Vagina (tissue), 2 donors: ENCODE measurements around the gene PRDM15. TPM values are rescaled to one million over a fixed set of nuclear protein-coding genes. Genes with fewer than 3 reads are reported as not detected.

Source experiments
- DNase-seq, 2 donors: peaks; one replicate each; pipeline ENCODE4 v3.0.0-alpha.2; 2017; ENCODE audit errors: extremely low spot score in 2 of 2
- H3K27ac ChIP-seq: fragments of 200-600 bp; sonication (generic); one replicate; pipeline ENCODE4 v1.5.1; 2019
- H3K27me3 ChIP-seq: fragments of 200-600 bp; sonication (generic); one replicate; pipeline ENCODE4 v1.5.1; 2019
- H3K36me3 ChIP-seq, 2 donors: fragments of 200-600 bp; sonication (generic); one replicate each; pipeline ENCODE4 v1.5.1; 2017 to 2019
- H3K4me1 ChIP-seq: fragments of 200-600 bp; sonication (generic); one replicate; pipeline ENCODE4 v1.5.1; 2019
- H3K4me3 ChIP-seq, 2 donors: fragments of 200-600 bp; sonication (generic); 1 replicate in 1 of 2; 2 replicates in 1 of 2; pipeline ENCODE4 v1.5.1; 2016 to 2019
- H3K9me3 ChIP-seq: fragments of 200-600 bp; sonication (generic); one replicate; pipeline ENCODE4 v1.5.1; 2019
- CTCF ChIP-seq, 3 experiments: fragments of 450-650 bp in 2 of 3; fragments of 200-600 bp in 1 of 3; sonication (generic) in 1 of 3; IDR thresholded peaks; one replicate each; pipeline ENCODE4 v1.5.1; 2017 to 2019; ENCODE audit warnings: antibody characterized with exemption in 3 of 3, mild to moderate bottlenecking in 2 of 3, moderate library complexity in 2 of 3
- POLR2A ChIP-seq, 2 donors: fragments of 450-650 bp; IDR thresholded peaks; one replicate each; pipeline ENCODE4 v1.6.1; 2017; ENCODE audit warnings: antibody characterized with exemption in 2 of 2, mild to moderate bottlenecking in 2 of 2, moderate library complexity in 2 of 2
- POLR2AphosphoS5 ChIP-seq, 2 donors: sonication (generic); formaldehyde crosslinking; IDR thresholded peaks; one replicate each; pipeline ENCODE4 v1.9.0; 2017; ENCODE audit warnings: antibody characterized with exemption in 2 of 2, mild to moderate bottlenecking in 2 of 2, low read depth in 1 of 2; ENCODE audit not compliant: insufficient read depth in 1 of 2
- intact Hi-C: fragments of 100-400 bp; cut with DNase I; formaldehyde crosslinking; loops from one replicate; pipeline ENCODE4 v1.15.1; 2023
- total RNA-seq: library from RNA; depleted of rRNA; stranded (reverse); fragments of >200 nt; gene quantifications from one replicate; pipeline ENCODE4 v1.2.3, GENCODE V29; 2016

Gene PRDM15, protein sequence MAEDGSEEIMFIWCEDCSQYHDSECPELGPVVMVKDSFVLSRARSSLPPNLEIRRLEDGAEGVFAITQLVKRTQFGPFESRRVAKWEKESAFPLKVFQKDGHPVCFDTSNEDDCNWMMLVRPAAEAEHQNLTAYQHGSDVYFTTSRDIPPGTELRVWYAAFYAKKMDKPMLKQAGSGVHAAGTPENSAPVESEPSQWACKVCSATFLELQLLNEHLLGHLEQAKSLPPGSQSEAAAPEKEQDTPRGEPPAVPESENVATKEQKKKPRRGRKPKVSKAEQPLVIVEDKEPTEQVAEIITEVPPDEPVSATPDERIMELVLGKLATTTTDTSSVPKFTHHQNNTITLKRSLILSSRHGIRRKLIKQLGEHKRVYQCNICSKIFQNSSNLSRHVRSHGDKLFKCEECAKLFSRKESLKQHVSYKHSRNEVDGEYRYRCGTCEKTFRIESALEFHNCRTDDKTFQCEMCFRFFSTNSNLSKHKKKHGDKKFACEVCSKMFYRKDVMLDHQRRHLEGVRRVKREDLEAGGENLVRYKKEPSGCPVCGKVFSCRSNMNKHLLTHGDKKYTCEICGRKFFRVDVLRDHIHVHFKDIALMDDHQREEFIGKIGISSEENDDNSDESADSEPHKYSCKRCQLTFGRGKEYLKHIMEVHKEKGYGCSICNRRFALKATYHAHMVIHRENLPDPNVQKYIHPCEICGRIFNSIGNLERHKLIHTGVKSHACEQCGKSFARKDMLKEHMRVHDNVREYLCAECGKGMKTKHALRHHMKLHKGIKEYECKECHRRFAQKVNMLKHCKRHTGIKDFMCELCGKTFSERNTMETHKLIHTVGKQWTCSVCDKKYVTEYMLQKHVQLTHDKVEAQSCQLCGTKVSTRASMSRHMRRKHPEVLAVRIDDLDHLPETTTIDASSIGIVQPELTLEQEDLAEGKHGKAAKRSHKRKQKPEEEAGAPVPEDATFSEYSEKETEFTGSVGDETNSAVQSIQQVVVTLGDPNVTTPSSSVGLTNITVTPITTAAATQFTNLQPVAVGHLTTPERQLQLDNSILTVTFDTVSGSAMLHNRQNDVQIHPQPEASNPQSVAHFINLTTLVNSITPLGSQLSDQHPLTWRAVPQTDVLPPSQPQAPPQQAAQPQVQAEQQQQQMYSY
- 31.2 TPM for total RNA-seq

- intact Hi-C loops: loop anchor here (2.0 kb wide), 1 partner anchor 263 kb away; no protein-coding TSS in a partner anchor
- H3K27ac ChIP-seq: peak within 1 kb of the TSS; percentile 77
- H3K27me3 ChIP-seq: no peaks in the 10 kb centered on the region
- H3K36me3 ChIP-seq: no peaks in the 10 kb centered on the region
- no peak for DNase-seq
- TF ChIP-seq CTCF (IDR thresholded peaks at IDR 0.05) (no peak), POLR2AphosphoS5 (IDR thresholded peaks at IDR 0.05; ENCODE audit: insufficient read depth in 1 of 2, low read depth in 1 of 2) (no peak), POLR2A (IDR thresholded peaks at IDR 0.05) (no peak)
- H3K4me1 ChIP-seq: peaks cover 15% of the 10 kb centered on the region
- H3K4me3 ChIP-seq: peak within 1 kb of the TSS; percentile 81 to 88
- no peaks in the 10 kb centered on the region for H3K9me3 ChIP-seq
Observed at GRCh38 chr21:41879190-41879998, at the start of gene PRDM15. Gene PRDM15 (minus strand): TSS chr21:41879344. CDS start chr21:41860363, 18,981 bp downstream.

GRCh38 chr21:41928621-41929220, 49.6 kb upstream of the PRDM15 start:
- TF ChIP-seq POLR2AphosphoS5 (IDR thresholded peaks at IDR 0.05; ENCODE audit: insufficient read depth in 1 of 2, low read depth in 1 of 2) (no peak), CTCF (IDR thresholded peaks at IDR 0.05) (no peak), POLR2A (IDR thresholded peaks at IDR 0.05) (no peak)
- no peak for DNase-seq
- H3K36me3 ChIP-seq: no peaks in the 10 kb centered on the region
- H3K27me3 ChIP-seq: no peaks in the 10 kb centered on the region
- no peaks in the 10 kb centered on the region for H3K9me3 ChIP-seq
- H3K4me3 ChIP-seq: no peak overlapping the region
- H3K27ac ChIP-seq: peak overlapping the region; percentile 62
- intact Hi-C loops: no loop called here
- peaks cover 57% of the 10 kb centered on the region for H3K4me1 ChIP-seq

- peaks cover 51% of the 10 kb centered on the region for H3K4me1 ChIP-seq
- H3K4me3 ChIP-seq: no peak overlapping the region
- DNase-seq: no peak
- peak overlapping the region; percentile 86 for H3K27ac ChIP-seq
- H3K9me3 ChIP-seq: no peaks in the 10 kb centered on the region
- TF ChIP-seq POLR2AphosphoS5 (IDR thresholded peaks at IDR 0.05; ENCODE audit: insufficient read depth in 1 of 2, low read depth in 1 of 2) (no peak), POLR2A (IDR thresholded peaks at IDR 0.05) (no peak), CTCF (IDR thresholded peaks at IDR 0.05) (no peak)
- H3K27me3 ChIP-seq: no peaks in the 10 kb centered on the region
- H3K36me3 ChIP-seq: no peaks in the 10 kb centered on the region
- intact Hi-C loops: no loop called here
Observed at GRCh38 chr21:41927727-41928409, 48.7 kb upstream of the PRDM15 start.

GRCh38 chr21:41926807-41927171, 47.6 kb upstream of the PRDM15 start:
- peaks cover 50% of the 10 kb centered on the region for H3K4me1 ChIP-seq
- H3K27me3 ChIP-seq: no peaks in the 10 kb centered on the region
- H3K4me3 ChIP-seq: peak overlapping the region; percentile 34 to 37
- H3K36me3 ChIP-seq: no peaks in the 10 kb centered on the region
- H3K27ac ChIP-seq: peak overlapping the region; percentile 86
- intact Hi-C loops: no loop called here
- TF ChIP-seq POLR2A (IDR thresholded peaks at IDR 0.05): no peak
- TF ChIP-seq CTCF (IDR thresholded peaks at IDR 0.05): no peak
- H3K9me3 ChIP-seq: no peaks in the 10 kb centered on the region
- no peak for DNase-seq
